A549 (cell line): ENCODE data around the gene GBF1.

Source experiments
- CTCF ChIP-seq: fragments of >200 bp; sonication (Bioruptor Twin); formaldehyde crosslinking; IDR thresholded peaks from 3 replicates; pipeline ENCODE4 v1.5.1; 2016
- E2F6 ChIP-seq: IDR thresholded peaks from 2 replicates; pipeline ENCODE4 v1.6.1; 2012; ENCODE audit warnings: low read depth, borderline replicate concordance
- ELK1 ChIP-seq: fragments of 150-350 bp; IDR thresholded peaks from 2 replicates; pipeline ENCODE4 v1.6.1; 2014; ENCODE audit warnings: low read depth, mild to moderate bottlenecking, low read length
- MYC ChIP-seq: IDR thresholded peaks from 2 replicates; pipeline ENCODE4 v1.6.1; 2012; ENCODE audit warnings: mild to moderate bottlenecking, inconsistent platforms, low read length, improper control_type of control experiment, borderline replicate concordance
- PBX3 ChIP-seq: IDR thresholded peaks from 2 replicates; pipeline ENCODE4 v1.6.1; 2012
- PHF8 ChIP-seq: fragments of 200-600 bp; sonication (generic); IDR thresholded peaks from 2 replicates; pipeline ENCODE4 v1.6.1; 2016; ENCODE audit warnings: low read depth, mild to moderate bottlenecking, antibody characterized with exemption, moderate library complexity, borderline replicate concordance
- USF2 ChIP-seq: fragments of 450-650 bp; IDR thresholded peaks from 2 replicates; pipeline ENCODE4 v1.6.1; 2014; ENCODE audit warnings: antibody characterized with exemption

- TF ChIP-seq MYC (no peak), ELK1 (no peak), USF2 (no peak), PBX3 (no peak), PHF8 (no peak), CTCF (no peak), E2F6 (no peak)
Observed at GRCh38 chr10:102275343-102275742, 30.0 kb downstream of the GBF1 start.
